GM20000 (cell line): ENCODE measurements around the gene KCNH2.

Experiments used
- DNase-seq: peaks from one replicate; pipeline ENCODE4 v3.0.0; 2012; ENCODE audit warnings: low spot score
- TF ChIP-seq, protein P1 (sequence below): IDR thresholded peaks from 2 replicates; pipeline ENCODE4 v1.5.1; 2012; ENCODE audit warnings: mild to moderate bottlenecking, control low read depth; ENCODE audit errors: extremely low read depth, missing control alignments

Gene KCNH2

DNA sequence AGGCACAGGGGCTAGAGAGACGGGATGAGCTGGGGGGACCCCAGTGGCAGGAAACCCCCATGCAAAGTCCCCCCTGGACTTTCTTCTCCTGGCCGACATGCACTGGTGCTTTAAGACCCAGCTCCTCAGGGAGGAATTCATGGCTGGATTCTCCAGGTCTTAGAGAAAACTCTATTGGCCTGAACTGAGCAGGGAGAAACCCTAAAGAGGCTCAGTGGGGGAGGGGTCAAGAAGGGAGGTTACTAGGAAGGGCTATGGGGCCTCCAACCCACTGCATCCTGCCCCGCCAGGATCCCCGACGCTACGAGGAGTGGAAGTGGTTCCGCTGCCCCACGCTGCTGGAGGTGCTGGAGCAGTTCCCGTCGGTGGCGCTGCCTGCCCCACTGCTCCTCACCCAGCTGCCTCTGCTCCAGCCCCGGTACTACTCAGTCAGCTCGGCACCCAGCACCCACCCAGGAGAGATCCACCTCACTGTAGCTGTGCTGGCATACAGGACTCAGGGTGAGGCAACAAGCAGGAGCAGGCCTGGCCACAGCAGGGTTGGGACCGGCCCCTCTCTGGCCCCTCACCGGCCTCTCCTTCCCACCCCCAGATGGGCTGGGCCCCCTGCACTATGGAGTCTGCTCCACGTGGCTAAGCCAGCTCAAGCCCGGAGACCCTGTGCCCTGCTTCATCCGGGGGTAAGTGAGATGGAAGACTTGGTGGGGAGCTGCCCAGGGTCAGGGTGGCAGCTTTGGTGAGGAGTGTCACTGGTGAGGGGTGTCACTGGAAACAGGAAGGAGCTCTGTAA, 32.4 kb upstream of the KCNH2 start:
- DNase-seq: no peak

GRCh38 chr7:151010037-151010306, 31.9 kb upstream of the KCNH2 start:
- TF ChIP-seq, protein P1, sequence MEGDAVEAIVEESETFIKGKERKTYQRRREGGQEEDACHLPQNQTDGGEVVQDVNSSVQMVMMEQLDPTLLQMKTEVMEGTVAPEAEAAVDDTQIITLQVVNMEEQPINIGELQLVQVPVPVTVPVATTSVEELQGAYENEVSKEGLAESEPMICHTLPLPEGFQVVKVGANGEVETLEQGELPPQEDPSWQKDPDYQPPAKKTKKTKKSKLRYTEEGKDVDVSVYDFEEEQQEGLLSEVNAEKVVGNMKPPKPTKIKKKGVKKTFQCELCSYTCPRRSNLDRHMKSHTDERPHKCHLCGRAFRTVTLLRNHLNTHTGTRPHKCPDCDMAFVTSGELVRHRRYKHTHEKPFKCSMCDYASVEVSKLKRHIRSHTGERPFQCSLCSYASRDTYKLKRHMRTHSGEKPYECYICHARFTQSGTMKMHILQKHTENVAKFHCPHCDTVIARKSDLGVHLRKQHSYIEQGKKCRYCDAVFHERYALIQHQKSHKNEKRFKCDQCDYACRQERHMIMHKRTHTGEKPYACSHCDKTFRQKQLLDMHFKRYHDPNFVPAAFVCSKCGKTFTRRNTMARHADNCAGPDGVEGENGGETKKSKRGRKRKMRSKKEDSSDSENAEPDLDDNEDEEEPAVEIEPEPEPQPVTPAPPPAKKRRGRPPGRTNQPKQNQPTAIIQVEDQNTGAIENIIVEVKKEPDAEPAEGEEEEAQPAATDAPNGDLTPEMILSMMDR: no peak
- no peak for DNase-seq

More for the DNA sequence above, 32.4 kb upstream of the KCNH2 start:
- TF ChIP-seq, protein P1: no peak

- TF ChIP-seq, protein P1: no peak
- DNase-seq: no peak
These were observed 31.4 kb upstream of the KCNH2 start for GRCh38 chr7:151009327-151010036.

- DNase-seq: peak; percentile 85
- TF ChIP-seq, protein P1: peak; percentile 36
These were observed 30.6 kb upstream of the KCNH2 start for GRCh38 chr7:151008511-151009323.

- TF ChIP-seq, protein P1: no peak
- DNase-seq: no peak
These were observed 30.0 kb upstream of the KCNH2 start for GRCh38 chr7:151008143-151008510.

- no peak for DNase-seq
- TF ChIP-seq, protein P1: no peak
These were observed 29.4 kb upstream of the KCNH2 start for GRCh38 chr7:151007469-151007898.

- no peak for DNase-seq
- TF ChIP-seq, protein P1: no peak
These were observed 28.6 kb upstream of the KCNH2 start for GRCh38 chr7:151006590-151007300.
